HEK293 (cell line): ENCODE data around the gene NTN5.
A peak's percentile ranks its signal among the peaks of the same experiment; 100 is the strongest.

Experiments used
- ATF2 ChIP-seq: fragments of 450-650 bp; formaldehyde crosslinking; IDR thresholded peaks from 2 replicates; pipeline ENCODE4 v1.5.1; 2016; ENCODE audit warnings: missing biosample characterization, missing genetic modification characterization, low read depth
- BCL11A ChIP-seq: fragments of 450-650 bp; formaldehyde crosslinking; IDR thresholded peaks from 2 replicates; pipeline ENCODE4 v1.5.1; 2016; ENCODE audit warnings: low read depth, missing biosample characterization, missing genetic modification characterization
- BCL11B ChIP-seq: fragments of 450-650 bp; formaldehyde crosslinking; IDR thresholded peaks from 2 replicates; pipeline ENCODE4 v1.5.1; 2016; ENCODE audit warnings: low read depth, missing biosample characterization, missing genetic modification characterization
- CTCF ChIP-seq: fragments of 450-650 bp; formaldehyde crosslinking; IDR thresholded peaks from 2 replicates; pipeline ENCODE4 v1.5.1; 2016; ENCODE audit warnings: missing biosample characterization, missing genetic modification characterization
- ELK4 ChIP-seq: IDR thresholded peaks from 2 replicates; pipeline ENCODE4 v1.6.1; 2011; ENCODE audit warnings: mild to moderate bottlenecking, low read depth, low read length, borderline replicate concordance
- HIC1 ChIP-seq: fragments of 450-650 bp; formaldehyde crosslinking; IDR thresholded peaks from 2 replicates; pipeline ENCODE4 v1.5.1; 2016; ENCODE audit warnings: missing biosample characterization, missing genetic modification characterization
- KLF8 ChIP-seq: fragments of 450-650 bp; formaldehyde crosslinking; IDR thresholded peaks from 2 replicates; pipeline ENCODE4 v1.5.1; 2016; ENCODE audit warnings: missing biosample characterization, missing genetic modification characterization
- MZF1 ChIP-seq: fragments of 450-650 bp; formaldehyde crosslinking; IDR thresholded peaks from 2 replicates; pipeline ENCODE4 v1.5.1; 2017; ENCODE audit warnings: missing biosample characterization, missing genetic modification characterization, borderline replicate concordance
- PRDM4 ChIP-seq: fragments of 450-650 bp; formaldehyde crosslinking; IDR thresholded peaks from 2 replicates; pipeline ENCODE4 v1.5.1; 2017; ENCODE audit warnings: missing biosample characterization, missing genetic modification characterization
- SP3 ChIP-seq: fragments of 450-650 bp; formaldehyde crosslinking; IDR thresholded peaks from 2 replicates; pipeline ENCODE4 v1.5.1; 2016; ENCODE audit warnings: missing biosample characterization, missing genetic modification characterization
- TRIM28 ChIP-seq: IDR thresholded peaks from 2 replicates; pipeline ENCODE4 v1.6.1; 2011; ENCODE audit warnings: low read length, control low read depth, borderline replicate concordance
- ZBTB8A ChIP-seq: fragments of 450-650 bp; formaldehyde crosslinking; IDR thresholded peaks from 2 replicates; pipeline ENCODE4 v1.5.1; 2016; ENCODE audit warnings: missing biosample characterization, missing genetic modification characterization
- ZNF121 ChIP-seq: fragments of 450-650 bp; formaldehyde crosslinking; IDR thresholded peaks from 2 replicates; pipeline ENCODE4 v1.5.1; 2016; ENCODE audit warnings: missing biosample characterization, missing genetic modification characterization
- ZNF174 ChIP-seq: fragments of 450-650 bp; formaldehyde crosslinking; IDR thresholded peaks from 2 replicates; pipeline ENCODE4 v1.5.0; 2017; ENCODE audit warnings: missing biosample characterization, mild to moderate bottlenecking, missing genetic modification characterization
- ZNF221 ChIP-seq: fragments of 450-650 bp; formaldehyde crosslinking; IDR thresholded peaks from 2 replicates; pipeline ENCODE4 v1.5.1; 2017; ENCODE audit warnings: missing biosample characterization, missing genetic modification characterization, borderline replicate concordance
- ZNF223 ChIP-seq: fragments of 450-650 bp; formaldehyde crosslinking; IDR thresholded peaks from 2 replicates; pipeline ENCODE4 v1.5.1; 2016; ENCODE audit warnings: missing biosample characterization, missing genetic modification characterization
- ZNF341 ChIP-seq: fragments of 450-650 bp; formaldehyde crosslinking; IDR thresholded peaks from 2 replicates; pipeline ENCODE4; 2016; ENCODE audit warnings: low read depth, missing biosample characterization, missing genetic modification characterization
- ZNF423 ChIP-seq: fragments of 450-650 bp; formaldehyde crosslinking; IDR thresholded peaks from 2 replicates; pipeline ENCODE4 v1.5.1; 2016; ENCODE audit warnings: missing biosample characterization, missing genetic modification characterization
- ZNF48 ChIP-seq: fragments of 450-650 bp; formaldehyde crosslinking; IDR thresholded peaks from 2 replicates; pipeline ENCODE4 v1.5.1; 2016; ENCODE audit warnings: missing biosample characterization, missing genetic modification characterization
- ZNF501 ChIP-seq: fragments of 450-650 bp; formaldehyde crosslinking; IDR thresholded peaks from 2 replicates; pipeline ENCODE4 v1.5.1; 2016; ENCODE audit warnings: missing biosample characterization, missing genetic modification characterization
- ZNF529 ChIP-seq: fragments of 450-650 bp; formaldehyde crosslinking; IDR thresholded peaks from 2 replicates; pipeline ENCODE4 v1.5.1; 2017; ENCODE audit warnings: missing genetic modification characterization, missing biosample characterization; ENCODE audit not compliant: insufficient replicate concordance
- ZNF561 ChIP-seq: fragments of 450-650 bp; IDR thresholded peaks from 2 replicates; pipeline ENCODE4 v1.5.1; 2018; ENCODE audit warnings: missing biosample characterization, missing genetic modification characterization, borderline replicate concordance
- ZNF600 ChIP-seq: fragments of 450-650 bp; formaldehyde crosslinking; IDR thresholded peaks from 2 replicates; pipeline ENCODE4 v1.5.1; 2016; ENCODE audit warnings: missing biosample characterization, missing genetic modification characterization
- ZNF692 ChIP-seq: fragments of 450-650 bp; formaldehyde crosslinking; IDR thresholded peaks from 2 replicates; pipeline ENCODE4 v1.5.1; 2016; ENCODE audit warnings: missing biosample characterization, missing genetic modification characterization
- ZNF791 ChIP-seq: fragments of 450-650 bp; formaldehyde crosslinking; IDR thresholded peaks from 2 replicates; pipeline ENCODE4 v1.5.1; 2016; ENCODE audit warnings: missing biosample characterization, missing genetic modification characterization
- ZSCAN30 ChIP-seq: fragments of 450-650 bp; IDR thresholded peaks from 2 replicates; pipeline ENCODE4 v1.5.1; 2018; ENCODE audit warnings: missing biosample characterization, mild to moderate bottlenecking, missing genetic modification characterization, moderate library complexity
- ZSCAN4 ChIP-seq: fragments of 450-650 bp; formaldehyde crosslinking; IDR thresholded peaks from 2 replicates; pipeline ENCODE4 v1.5.1; 2017; ENCODE audit warnings: missing biosample characterization, missing genetic modification characterization

NTN5 gene

GRCh38 chr19:48713864-48714755, 41.3 kb upstream of the NTN5 start (continued):
- no peak for TF ChIP-seq ZNF174 (tag by site-specific recombination)
- TF ChIP-seq ZNF791 (tag by site-specific recombination) = no peak
- no peak for TF ChIP-seq ZNF48 (tag by site-specific recombination)
- no peak for TF ChIP-seq PRDM4
- peak; percentile 15; the same call in 1 of the 2 replicates for TF ChIP-seq ZNF600 (tag by site-specific recombination)
- no peak for TF ChIP-seq ZNF423 (tag by site-specific recombination)
- TF ChIP-seq ZNF223 (tag by site-specific recombination) = no peak
- TF ChIP-seq BCL11A = 0 out of 2 replicates have a peak, but pooled peaks have one; percentile 13
- TF ChIP-seq ZSCAN30 (tag by site-specific recombination) = 0 out of 2 replicates have a peak, but pooled peaks have one; percentile 27
- no peak for TF ChIP-seq MZF1
- peak; percentile 98 for TF ChIP-seq ZBTB8A (tag by site-specific recombination)
- TF ChIP-seq ZNF121 (tag by site-specific recombination) = no peak
- TF ChIP-seq CTCF = no peak
- no peak for TF ChIP-seq ZNF341 (tag by site-specific recombination)
- 0 out of 2 replicates have a peak, but pooled peaks have one; percentile 7 for TF ChIP-seq ZNF692 (tag by site-specific recombination)
- TF ChIP-seq SP3 (tag by site-specific recombination) = peak; percentile 98
- 0 out of 2 replicates have a peak, but pooled peaks have one; percentile 12 for TF ChIP-seq ZNF501 (tag by site-specific recombination)
- no peak for TF ChIP-seq ZSCAN4 (tag by site-specific recombination)
- no peak for TF ChIP-seq ATF2 (tag by site-specific recombination)
- no peak for TF ChIP-seq TRIM28
- TF ChIP-seq BCL11B (tag by site-specific recombination) = no peak
- peak; percentile 66 for TF ChIP-seq HIC1 (tag by site-specific recombination)
- peak; percentile 51; the same call in 1 of the 2 replicates for TF ChIP-seq ZNF561 (tag by site-specific recombination)
- peak; percentile 91 for TF ChIP-seq KLF8 (tag by site-specific recombination)
- TF ChIP-seq ZNF529 = no peak
- no peak for TF ChIP-seq ZNF221 (tag by site-specific recombination)
- no peak for TF ChIP-seq ELK4
